GM19240 (cell line): ENCODE measurements around the gene ZNF121.

ENCODE experiments used
- DNase-seq: peaks from one replicate; pipeline ENCODE4 v3.0.0; 2011; ENCODE audit warnings: low spot score; ENCODE audit not compliant: insufficient read length

Gene ZNF121

DNA sequence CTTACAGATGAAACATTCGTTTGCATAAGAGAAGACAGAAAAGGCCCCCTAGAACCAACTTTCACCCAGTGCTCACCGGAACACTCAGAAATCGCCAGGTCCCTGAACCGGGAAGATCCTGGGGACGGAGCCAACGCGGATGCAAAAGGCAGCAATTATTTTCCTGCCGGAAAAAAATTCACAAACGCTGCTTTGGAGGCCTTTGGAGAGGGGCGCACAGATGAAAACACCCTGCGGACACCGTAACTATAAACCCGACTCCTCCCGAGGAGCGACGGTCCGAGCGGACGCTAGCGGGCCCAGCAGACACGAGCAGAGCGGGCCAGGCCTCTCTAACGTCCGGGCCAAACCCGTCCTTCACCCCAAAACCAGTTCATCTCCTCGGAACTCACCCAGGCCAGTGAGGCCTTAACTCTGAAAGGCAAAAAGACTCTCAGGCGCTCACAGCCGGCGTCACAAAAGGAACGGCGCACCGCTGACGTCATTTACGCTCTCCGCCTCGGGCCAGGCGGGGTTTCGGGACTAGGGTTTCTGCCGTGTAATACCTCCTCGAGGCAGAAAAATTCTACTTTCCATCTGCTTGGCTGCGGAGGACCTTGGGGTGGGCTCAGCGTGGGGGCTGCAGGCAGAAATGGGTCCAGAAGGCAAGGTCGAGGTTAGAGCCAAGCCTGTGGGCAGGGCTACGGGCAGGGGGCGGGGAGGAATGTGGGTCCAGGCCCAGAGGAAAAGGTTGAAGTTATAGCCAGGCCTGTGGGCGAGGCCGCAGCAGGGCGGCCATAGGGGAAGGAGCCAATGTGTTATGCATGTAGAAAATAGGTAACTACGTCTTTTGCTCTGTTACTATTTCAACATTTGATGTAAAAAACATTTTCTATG, 45.9 kb downstream of the ZNF121 start, which contains the start of gene ZNF426:
Gene ZNF426, minus strand, starts transcription at position 463 of the 876 bp plus-strand sequence. CDS start 2,413 bp downstream, outside the sequence.
- peak; percentile 69 for DNase-seq

DNA sequence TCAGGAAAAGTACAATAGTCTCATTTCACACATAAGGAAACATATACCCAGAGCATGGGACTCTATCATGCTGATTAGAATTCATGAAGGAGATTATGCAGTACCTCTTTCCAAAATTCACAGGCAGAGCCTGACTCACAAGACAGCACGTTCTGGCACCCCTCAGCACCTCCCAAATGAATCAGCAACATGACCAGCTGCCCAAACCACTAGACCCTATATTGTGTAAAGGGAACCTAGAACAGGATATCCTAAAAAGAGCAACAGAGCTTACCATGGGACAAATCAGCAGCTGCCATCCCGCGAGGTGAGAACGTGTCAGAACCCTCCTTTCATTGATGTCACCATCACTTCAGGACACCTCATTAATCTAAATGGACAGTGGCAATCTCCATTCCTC, 48.4 kb downstream of the ZNF121 start:
- DNase-seq = no peak

DNA sequence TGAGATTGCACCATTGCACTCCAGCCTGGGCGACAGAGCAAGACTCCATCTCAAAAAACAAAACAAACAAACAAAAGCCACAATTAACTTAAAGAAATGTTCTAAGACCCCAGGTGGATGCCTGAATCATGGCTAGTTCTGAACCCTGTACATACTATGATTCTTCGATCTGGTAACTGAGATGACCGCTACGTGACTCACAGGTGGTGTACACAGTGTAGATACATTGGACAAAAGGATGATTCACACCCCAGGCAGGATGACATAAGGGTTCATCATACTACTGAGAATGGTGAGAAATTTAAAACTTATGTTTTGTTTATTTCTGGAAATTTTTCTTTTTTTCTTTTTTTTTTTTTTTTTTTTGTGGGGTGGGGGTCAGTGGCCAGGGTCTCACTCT, 52.4 kb downstream of the ZNF121 start:
- no peak for DNase-seq

DNA sequence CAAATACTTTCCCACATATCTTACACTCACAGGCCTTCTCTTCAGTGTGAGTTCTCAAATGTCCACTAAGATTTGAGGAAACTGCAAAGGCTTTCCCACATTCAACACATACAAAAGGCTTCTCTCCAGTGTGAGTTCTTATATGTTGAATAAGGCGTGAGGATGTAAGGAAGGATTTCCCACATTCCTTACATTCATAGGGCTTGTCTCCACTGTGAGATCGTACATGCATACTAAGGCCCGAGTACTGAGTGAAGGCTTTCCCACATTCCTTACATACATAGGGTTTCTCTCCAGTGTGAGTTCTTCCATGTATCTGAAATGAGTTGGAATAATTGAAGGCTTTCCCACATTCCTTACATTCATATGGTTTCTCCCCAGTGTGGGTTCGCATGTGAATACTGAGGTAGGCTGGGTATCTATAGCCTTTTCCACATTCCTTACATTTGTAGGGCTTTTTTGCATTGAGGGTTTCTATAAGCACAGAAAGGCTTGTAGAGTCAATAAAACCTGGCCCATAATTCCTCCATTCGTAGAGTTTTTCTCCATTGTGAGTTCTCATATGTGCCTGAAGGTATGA, 55.5 kb downstream of the ZNF121 start:
- DNase-seq = no peak

DNA sequence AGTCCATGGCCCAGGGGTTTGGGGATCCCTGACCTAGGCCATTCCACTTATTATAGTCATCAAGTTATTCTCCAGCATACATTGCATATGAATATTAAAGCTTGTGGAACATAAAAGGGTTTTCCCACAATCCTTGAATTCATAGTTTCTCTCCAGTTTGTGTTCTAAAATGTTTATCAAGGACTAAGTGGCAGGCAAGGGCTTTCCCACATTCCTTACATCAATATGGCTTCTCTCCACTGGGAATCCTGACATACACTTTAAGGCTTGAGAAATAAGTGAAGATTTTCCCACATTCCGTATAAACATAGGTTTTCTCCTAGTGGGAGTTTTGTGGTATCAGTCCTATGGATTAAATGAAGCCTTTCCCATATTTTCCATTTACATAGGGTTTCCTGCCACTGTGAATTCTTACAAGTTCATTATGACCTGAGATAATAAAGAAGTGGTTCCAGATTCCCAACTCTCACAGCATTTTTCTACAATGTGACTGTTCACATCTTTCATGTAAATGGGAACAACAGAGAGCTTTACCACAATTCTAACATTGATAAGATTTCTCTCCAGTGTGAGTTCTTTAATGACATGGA, 60.3 kb downstream of the ZNF121 start:
- DNase-seq = no peak
